Adrenal gland (tissue), 12 donors: ENCODE results near the gene HOXD9. TPM values are rescaled to one million over a fixed set of nuclear protein-coding genes. Genes with fewer than 3 reads are reported as not detected.

Source experiments
- DNase-seq, 7 donors: peaks; one replicate each; pipeline ENCODE4 v3.0.0-alpha.2; 2019 to 2020
- H3K27ac ChIP-seq, 5 donors: fragments of 200-600 bp; sonication (generic) in 4 of 5; 1 replicate in 3 of 5; 2 replicates in 2 of 5; pipeline versions ENCODE4 v1.5.1 to v1.8.0; 2016 to 2020; ENCODE audit warnings: mild to moderate bottlenecking in 1 of 5
- H3K27me3 ChIP-seq: fragments of 200-600 bp; 2 replicates; pipeline ENCODE4 v1.8.0; 2021
- H3K36me3 ChIP-seq, 2 donors: fragments of 200-600 bp; replicated peaks in 1 of 2; 1 replicate in 1 of 2; 2 replicates in 1 of 2; pipeline versions ENCODE4 v1.5.1 to v1.8.0; 2018 to 2022
- H3K4me1 ChIP-seq, 2 donors: fragments of 200-600 bp; replicated peaks in 1 of 2; 1 replicate in 1 of 2; 2 replicates in 1 of 2; pipeline versions ENCODE4 v1.5.1 to v1.8.0; 2018 to 2021
- H3K4me3 ChIP-seq, 4 donors: fragments of 200-600 bp; sonication (generic) in 3 of 4; one replicate each; pipeline ENCODE4 v1.5.1; 2016 to 2018
- H3K9me3 ChIP-seq, 3 donors: fragments of 200-600 bp; sonication (generic) in 1 of 3; replicated peaks in 1 of 3; 1 replicate in 2 of 3; 2 replicates in 1 of 3; pipeline versions ENCODE4 v1.5.1 to v1.8.0; 2016 to 2021
- POLR2A ChIP-seq, 2 donors: fragments of 450-650 bp; IDR thresholded peaks; one replicate each; pipeline ENCODE4 v1.6.1; 2017; ENCODE audit warnings: antibody characterized with exemption in 2 of 2, mild to moderate bottlenecking in 2 of 2, moderate library complexity in 1 of 2
- WGBS, 4 donors: extraction: QIAGEN DNeasy Blood & Tissue Kit in 2 of 4; methylation state at CpG; one replicate each; pipeline versions ENCODE4 v1.1.5 to v1.1.7; 2013 to 2017; 5-methylcytosine and 5-hydroxymethylcytosine counted together
- intact Hi-C, 2 donors: fragments of 100-400 bp; cut with DNase I; formaldehyde crosslinking; loops; one replicate each; pipeline versions ENCODE4 v1.14.1 to v1.15.0; 2022 to 2023
- polyA plus RNA-seq, 3 donors: library from polyadenylated mRNA; stranded (reverse); fragments of 200-250 nt in 2 of 3; fragments of 350-450 nt in 1 of 3; fragmentation: Illumina TruSeq in 1 of 3; extraction: RNeasy Lipid Tissue Mini Kit (QIAGEN cat#74804) in 1 of 3; gene quantifications; one replicate each; pipeline ENCODE4 v1.2.3, GENCODE V29; 2013 to 2014
- total RNA-seq, 9 donors: library from RNA; depleted of rRNA in 4 of 9; stranded (reverse); fragments of >200 nt in 4 of 9; fragments of 120-200 nt in 1 of 9; fragmentation: NEBNext Ultra II Directional in 1 of 9; extraction: Animal tissue kit (Norgen Biotek cat#: 25700) in 1 of 9; gene quantifications; one replicate each; pipeline versions ENCODE4 v1.1.0 to v1.2.4, GENCODE V29; 2013 to 2023
- TF ChIP-seq, protein P1 (sequence below), 6 experiments: fragments of 450-650 bp in 4 of 6; fragments of 200-600 bp in 2 of 6; sonication (generic) in 1 of 6; IDR thresholded peaks; 1 replicate in 5 of 6; 2 replicates in 1 of 6; pipeline versions ENCODE4 v1.5.1 to v1.8.0; 2016 to 2021; ENCODE audit warnings: antibody characterized with exemption in 6 of 6, mild to moderate bottlenecking in 2 of 6, moderate library complexity in 1 of 6
- donor health status: healthy with polysubstance abuse.
- donor health status: Bipolar disorder and iron deficiency.
- donor health status: DM: yes; HTN: yes; CAD: no.
- donor health status: DM: no; HTN: no; CAD: no.
- donor health status: DM: no; HTN: no; CAD: no.
- donor health status: DM: yes; HTN: yes; CAD: no.

The HOXD9 gene
- total and polyA plus RNA-seq, 12 donors = 2.4 to 35.6 (median 7.5) TPM

DNA sequence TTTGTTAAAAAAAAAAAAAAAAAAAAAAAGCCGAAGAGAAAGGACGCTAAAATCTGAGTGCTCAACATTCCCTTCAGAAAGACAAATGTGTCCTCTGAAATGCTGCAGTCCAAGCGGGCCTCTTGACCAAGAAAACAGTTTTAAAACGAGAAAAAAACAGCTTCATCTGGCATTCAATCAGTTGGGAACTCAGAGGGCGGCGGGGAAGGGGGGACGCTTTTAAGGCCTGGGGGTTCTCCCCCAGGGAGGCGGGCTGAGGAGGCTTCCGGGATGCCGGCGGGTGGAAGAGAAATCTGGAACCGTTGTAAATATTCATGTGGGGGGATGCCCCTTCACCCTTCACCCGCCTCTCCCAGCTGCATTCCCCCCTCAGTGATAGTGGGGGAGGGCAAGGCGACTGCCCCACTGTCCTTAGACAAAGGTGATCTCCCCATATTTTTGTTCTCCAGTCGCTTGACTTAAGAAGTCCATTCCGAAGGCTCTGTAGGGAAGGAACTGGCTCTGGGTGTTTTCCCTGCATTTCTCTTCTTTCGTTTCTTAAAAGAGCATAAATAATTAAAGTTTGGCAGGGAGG, 18.7 kb upstream of the HOXD9 start:
- Histone ChIP-seq H3K4me1 (peaks cover 7 to 19% of the 10 kb centered on the region in 2 donors), H3K9me3 (no peaks in the 10 kb centered on the region), H3K27me3 (peaks cover 96% of the 10 kb centered on the region), H3K4me3 (no peak overlapping the region), H3K36me3 (no peaks in the 10 kb centered on the region), H3K27ac (no peak overlapping the region)
- TF ChIP-seq POLR2A (IDR thresholded peaks at IDR 0.05) = no peak
- TF ChIP-seq, protein P1, sequence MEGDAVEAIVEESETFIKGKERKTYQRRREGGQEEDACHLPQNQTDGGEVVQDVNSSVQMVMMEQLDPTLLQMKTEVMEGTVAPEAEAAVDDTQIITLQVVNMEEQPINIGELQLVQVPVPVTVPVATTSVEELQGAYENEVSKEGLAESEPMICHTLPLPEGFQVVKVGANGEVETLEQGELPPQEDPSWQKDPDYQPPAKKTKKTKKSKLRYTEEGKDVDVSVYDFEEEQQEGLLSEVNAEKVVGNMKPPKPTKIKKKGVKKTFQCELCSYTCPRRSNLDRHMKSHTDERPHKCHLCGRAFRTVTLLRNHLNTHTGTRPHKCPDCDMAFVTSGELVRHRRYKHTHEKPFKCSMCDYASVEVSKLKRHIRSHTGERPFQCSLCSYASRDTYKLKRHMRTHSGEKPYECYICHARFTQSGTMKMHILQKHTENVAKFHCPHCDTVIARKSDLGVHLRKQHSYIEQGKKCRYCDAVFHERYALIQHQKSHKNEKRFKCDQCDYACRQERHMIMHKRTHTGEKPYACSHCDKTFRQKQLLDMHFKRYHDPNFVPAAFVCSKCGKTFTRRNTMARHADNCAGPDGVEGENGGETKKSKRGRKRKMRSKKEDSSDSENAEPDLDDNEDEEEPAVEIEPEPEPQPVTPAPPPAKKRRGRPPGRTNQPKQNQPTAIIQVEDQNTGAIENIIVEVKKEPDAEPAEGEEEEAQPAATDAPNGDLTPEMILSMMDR (IDR thresholded peaks at IDR 0.05) = no peak
- 9 to 12% (median 10%) methylated on average over 17 of the region's 17 CpGs for WGBS, 4 donors
- no peak for DNase-seq
- intact Hi-C loops = no loop called here

GRCh38 chr2:176104316-176105077, 18.0 kb upstream of the HOXD9 start:
- no peaks in the 10 kb centered on the region for H3K9me3 ChIP-seq
- WGBS, 4 donors = 4 to 13% (median 8%) methylated on average over 26 to 56 of the region's 56 CpGs
- intact Hi-C loops = no loop called here
- H3K27me3 ChIP-seq = peaks cover 96% of the 10 kb centered on the region
- H3K4me3 ChIP-seq = no peak overlapping the region
- no peak overlapping the region for H3K27ac ChIP-seq
- TF ChIP-seq, protein P1 (IDR thresholded peaks at IDR 0.05) = no peak
- no peak for TF ChIP-seq POLR2A (IDR thresholded peaks at IDR 0.05)
- peaks cover 7 to 19% of the 10 kb centered on the region in 2 donors for H3K4me1 ChIP-seq
- peak in 6 of 7 donors; percentile 55 to 82 (median 64) for DNase-seq
- no peaks in the 10 kb centered on the region for H3K36me3 ChIP-seq

GRCh38 chr2:176105078-176105729, 17.3 kb upstream of the HOXD9 start:
- intact Hi-C loops = no loop called here
- H3K27me3 ChIP-seq = peaks cover 96% of the 10 kb centered on the region
- peaks cover 7 to 19% of the 10 kb centered on the region in 2 donors for H3K4me1 ChIP-seq
- no peak overlapping the region for H3K4me3 ChIP-seq
- WGBS, 4 donors = 16 to 30% (median 26%) methylated on average over 22 to 25 of the region's 25 CpGs
- no peaks in the 10 kb centered on the region for H3K9me3 ChIP-seq
- TF ChIP-seq, protein P1 (IDR thresholded peaks at IDR 0.05) = no peak
- no peak for TF ChIP-seq POLR2A (IDR thresholded peaks at IDR 0.05)
- no peak overlapping the region for H3K27ac ChIP-seq
- H3K36me3 ChIP-seq = no peaks in the 10 kb centered on the region
- no peak for DNase-seq
